Stimulated activated CD4-positive, alpha-beta T cell treated with anti-CD3 and anti-CD28 coated beads, Interleukin-4, amount 100 ng/mL, for 48 hours (primary cell): ENCODE measurements around the gene PRAF2.

Experiments used
- DNase-seq, 2 donors: peaks; one replicate each; pipeline ENCODE4 v3.0.0-alpha.2; 2020; ENCODE audit warnings: low read depth in 2 of 2

The PRAF2 gene

DNA sequence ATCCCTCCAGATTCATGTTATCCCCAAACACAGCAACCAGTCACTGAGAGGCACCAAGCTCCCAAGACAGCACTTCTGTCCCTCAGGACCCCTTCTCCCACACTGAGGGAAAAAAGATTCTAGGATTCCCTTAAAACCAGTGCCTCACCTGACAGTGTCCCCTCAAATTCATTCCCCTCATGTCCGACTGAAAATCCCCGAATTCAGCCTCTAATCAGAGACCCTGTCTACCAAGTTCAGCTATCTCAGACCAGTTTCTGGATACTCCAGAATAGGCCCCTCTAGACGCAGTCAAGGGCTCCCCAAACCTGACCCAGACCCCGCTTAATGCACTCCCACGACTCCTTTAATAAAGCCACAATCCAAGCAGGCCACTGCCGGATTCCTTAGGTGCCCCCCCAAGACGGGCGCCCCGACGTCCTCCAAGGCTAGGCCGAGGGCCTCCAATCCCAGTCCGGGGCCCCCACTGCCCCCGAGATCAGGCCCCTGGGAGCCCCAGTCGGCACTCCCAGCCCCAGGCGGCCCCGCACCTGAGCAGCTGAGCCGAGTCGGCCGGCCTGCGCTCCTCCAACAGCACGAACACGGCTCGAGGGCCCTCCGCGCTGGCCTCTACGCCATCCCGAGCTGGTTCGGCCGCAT is 31.1 kb downstream of the PRAF2 start:
- DNase-seq = no peak

DNA sequence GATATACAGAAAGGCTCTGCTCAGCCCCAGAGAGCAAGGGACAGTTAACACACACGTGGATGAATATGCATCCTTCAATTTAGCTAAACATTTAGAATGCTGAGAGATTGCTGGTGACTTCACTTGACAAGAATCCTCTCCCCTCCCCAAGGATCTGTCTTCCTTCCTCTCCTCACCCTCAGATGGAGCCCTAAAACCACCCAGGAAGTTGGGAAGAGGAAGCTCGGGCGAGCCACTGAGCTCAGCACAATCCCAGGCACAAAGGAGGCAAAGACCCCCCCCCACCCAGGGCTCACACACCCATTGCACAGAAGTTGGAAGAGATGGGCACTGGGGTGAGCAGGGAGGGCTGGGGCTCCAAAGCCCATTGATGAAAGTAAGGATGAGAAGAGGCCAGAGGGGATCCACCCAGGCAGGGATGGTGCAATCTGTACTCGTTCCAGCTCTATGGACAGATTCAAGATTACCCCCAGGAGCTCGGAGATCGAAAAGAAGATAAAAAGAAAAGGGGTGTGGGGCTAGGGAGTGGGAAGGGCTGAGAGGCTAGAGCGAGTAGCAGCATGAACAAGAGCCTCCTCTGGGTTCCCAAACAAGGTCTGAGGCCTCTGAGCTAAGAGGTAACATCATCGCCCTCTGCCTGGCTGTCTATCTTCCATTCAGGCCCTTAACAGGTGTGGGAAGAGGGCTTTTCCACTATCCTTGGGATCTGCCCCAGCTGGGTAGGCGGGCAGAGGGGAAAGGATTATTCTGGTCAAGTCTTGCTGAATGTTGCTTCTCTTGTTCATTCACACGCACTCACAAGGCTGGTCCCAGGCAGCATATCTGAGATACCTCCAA is 31.8 kb downstream of the PRAF2 start:
- DNase-seq = no peak

DNA sequence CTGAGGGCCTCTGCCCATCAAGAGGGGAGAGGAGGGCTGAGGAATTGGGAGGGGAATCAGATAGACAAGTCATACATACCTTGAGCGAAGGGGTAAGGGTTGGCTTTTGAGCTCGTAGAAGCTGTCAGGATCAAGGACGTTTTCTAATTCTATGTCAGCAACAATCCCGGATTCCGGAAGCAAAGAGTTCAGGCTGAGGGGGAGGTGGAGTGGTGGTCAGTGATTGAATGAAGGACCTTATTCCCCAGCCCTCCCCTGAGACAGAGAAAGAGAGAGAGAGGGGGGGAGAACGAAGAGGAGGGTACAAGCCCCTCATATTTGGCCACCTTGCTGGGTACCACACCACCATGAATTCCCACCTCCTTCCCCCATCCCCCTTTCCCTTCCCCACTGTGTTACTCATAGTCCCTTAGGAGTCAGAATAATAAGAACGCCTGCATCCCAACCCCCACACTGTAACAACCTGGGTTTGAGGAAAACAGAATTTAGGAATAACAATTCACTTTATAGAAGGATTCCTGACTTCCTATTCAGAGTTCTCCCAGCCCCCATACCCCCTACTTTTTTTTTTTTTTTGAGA is 33.3 kb downstream of the PRAF2 start:
- no peak for DNase-seq

GRCh38 chrX:49039598-49040375 is 34.0 kb downstream of the PRAF2 start:
- DNase-seq = peak; percentile 18 to 22

DNA sequence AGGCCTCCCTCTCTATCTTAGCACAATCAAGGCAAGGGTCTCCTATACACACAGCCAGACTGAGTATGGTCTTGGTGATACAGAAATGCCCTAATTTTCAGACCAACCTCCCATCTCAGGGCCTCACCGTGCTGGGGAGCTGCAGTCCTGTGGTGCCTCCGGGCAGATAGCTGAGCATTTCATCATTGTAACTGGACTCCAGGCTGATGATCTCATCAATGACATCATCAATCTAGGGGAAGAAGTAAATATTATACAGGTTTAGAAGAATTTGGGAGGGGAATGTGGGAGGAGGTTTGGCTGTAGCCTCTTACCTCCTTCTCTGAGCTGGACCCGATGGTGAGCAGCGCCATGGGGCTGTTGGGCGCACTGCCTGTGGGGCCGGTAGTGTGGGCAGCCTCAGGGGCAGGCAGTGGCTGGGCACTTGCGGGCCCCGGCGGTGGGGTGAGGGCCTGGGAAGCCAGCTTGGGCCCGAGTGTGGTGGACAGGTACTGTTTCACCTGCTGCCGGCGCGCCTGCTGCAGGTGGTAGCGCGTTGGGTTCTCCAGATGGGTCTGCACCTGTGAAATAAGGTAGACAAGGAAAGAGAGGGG is 35.8 kb downstream of the PRAF2 start:
- no peak for DNase-seq

GRCh38 chrX:49030283-49030682 is 43.5 kb downstream of the PRAF2 start:
- DNase-seq = no peak

- DNase-seq = no peak
Measured at GRCh38 chrX:49029876-49030275, 43.9 kb downstream of the PRAF2 start.
